HFFc6 (cell line): ENCODE data around the gene PTPN21. TPM values are rescaled to one million over a fixed set of nuclear protein-coding genes. Genes with fewer than 3 reads are reported as not detected.

Source experiments
- DNase-seq: peaks from one replicate; pipeline ENCODE4 v3.0.0-alpha.2; 2018
- H3K27ac Mint-ChIP-seq: 2 replicates; pipeline ENCODE4 v1.8.0; 2020; ENCODE audit warnings: mild to moderate bottlenecking, mixed read lengths
- H3K27me3 Mint-ChIP-seq: 2 replicates; pipeline ENCODE4 v1.8.0; 2021; ENCODE audit warnings: mild to moderate bottlenecking, moderate library complexity, mixed read lengths; ENCODE audit not compliant: insufficient read depth
- H3K36me3 Mint-ChIP-seq: 2 replicates; pipeline ENCODE4 v1.8.0; 2021; ENCODE audit warnings: low read depth, mixed read lengths
- H3K4me1 Mint-ChIP-seq: 2 replicates; pipeline ENCODE4 v1.8.0; 2020; ENCODE audit warnings: low read depth, mixed read lengths
- H3K4me3 Mint-ChIP-seq: 2 replicates; pipeline ENCODE4 v1.8.0; 2020; ENCODE audit warnings: mild to moderate bottlenecking, moderate library complexity, mixed read lengths
- H3K9me3 Mint-ChIP-seq: 2 replicates; pipeline ENCODE4 v1.8.0; 2020; ENCODE audit warnings: mild to moderate bottlenecking, mixed read lengths
- CTCF ChIP-seq: fragments of 200-600 bp; sonication (generic); IDR thresholded peaks from 2 replicates; pipeline ENCODE4 v1.5.0; 2021; ENCODE audit warnings: antibody characterized with exemption, mild to moderate bottlenecking
- total RNA-seq, 6 experiments: library from RNA; stranded (reverse); fragmentation: NEBNext Ultra II Directional; extraction: Animal tissue kit (Norgen Biotek cat#: 25700); gene quantifications; 2 replicates in 1 of 6; 3 replicates in 5 of 6; pipeline ENCODE4 v1.2.3, GENCODE V29; 2021

Gene PTPN21
- total RNA-seq, 6 experiments from 2014 or later, result 22.0 to 25.9 (median 24.9) TPM

DNA sequence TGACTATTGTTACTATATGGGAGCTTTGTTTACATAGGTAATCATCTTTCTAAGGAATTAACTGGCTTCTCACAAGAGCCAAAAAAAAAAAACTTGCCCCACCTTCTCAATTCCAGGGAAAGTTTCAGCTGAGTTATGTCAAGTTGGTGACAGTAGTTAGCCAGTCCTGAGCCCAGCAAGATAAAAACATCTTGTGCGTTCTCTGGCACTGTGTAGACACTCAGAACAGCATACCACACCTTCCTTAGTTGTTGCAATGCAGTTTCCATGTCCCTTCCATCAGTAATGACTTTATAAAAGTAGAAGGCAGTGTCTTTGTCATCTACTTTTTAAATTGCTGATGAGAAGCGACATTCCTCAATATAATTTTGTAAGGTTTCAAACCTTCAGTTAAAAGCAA, 50.2 kb downstream of the PTPN21 start:
- peaks cover 12% of the 10 kb centered on the region for H3K4me1 Mint-ChIP-seq
- no peak overlapping the region for H3K27ac Mint-ChIP-seq
- H3K36me3 Mint-ChIP-seq, result peaks cover 19% of the 10 kb centered on the region; the same call in 1 of the 2 replicates
- no peaks in the 10 kb centered on the region; the same call in 1 of the 2 replicates for H3K27me3 Mint-ChIP-seq
- H3K4me3 Mint-ChIP-seq, result no peak overlapping the region
- no peak for TF ChIP-seq CTCF
- no peaks in the 10 kb centered on the region for H3K9me3 Mint-ChIP-seq
- DNase-seq, result no peak

- peaks cover 25% of the 10 kb centered on the region for H3K36me3 Mint-ChIP-seq
- no peak for TF ChIP-seq CTCF
- H3K4me1 Mint-ChIP-seq, result peaks cover 18% of the 10 kb centered on the region
- no peak overlapping the region for H3K27ac Mint-ChIP-seq
- no peak overlapping the region for H3K4me3 Mint-ChIP-seq
- DNase-seq, result no peak
- H3K27me3 Mint-ChIP-seq, result no peaks in the 10 kb centered on the region
- H3K9me3 Mint-ChIP-seq, result no peaks in the 10 kb centered on the region
These were observed 50.9 kb downstream of the PTPN21 start for GRCh38 chr14:88503754-88504406.

- H3K4me1 Mint-ChIP-seq, result peaks cover 18% of the 10 kb centered on the region
- H3K9me3 Mint-ChIP-seq, result no peaks in the 10 kb centered on the region
- H3K36me3 Mint-ChIP-seq, result peaks cover 25% of the 10 kb centered on the region
- TF ChIP-seq CTCF, result no peak
- no peak overlapping the region for H3K4me3 Mint-ChIP-seq
- no peaks in the 10 kb centered on the region for H3K27me3 Mint-ChIP-seq
- no peak for DNase-seq
- H3K27ac Mint-ChIP-seq, result no peak overlapping the region
These were observed 52.1 kb downstream of the PTPN21 start for GRCh38 chr14:88502740-88503139.

GRCh38 chr14:88500611-88501010, 54.2 kb downstream of the PTPN21 start:
- H3K9me3 Mint-ChIP-seq, result no peaks in the 10 kb centered on the region
- no peak for TF ChIP-seq CTCF
- H3K4me3 Mint-ChIP-seq, result no peak overlapping the region
- DNase-seq, result no peak
- H3K4me1 Mint-ChIP-seq, result peaks cover 24% of the 10 kb centered on the region
- no peaks in the 10 kb centered on the region for H3K27me3 Mint-ChIP-seq
- H3K27ac Mint-ChIP-seq, result no peak overlapping the region
- H3K36me3 Mint-ChIP-seq, result peaks cover 27% of the 10 kb centered on the region

GRCh38 chr14:88499225-88499624, 55.6 kb downstream of the PTPN21 start:
- no peak for TF ChIP-seq CTCF
- H3K27ac Mint-ChIP-seq, result peak overlapping the region; percentile 12; the same call in 1 of the 2 replicates
- peaks cover 25% of the 10 kb centered on the region for H3K4me1 Mint-ChIP-seq
- peaks cover 32% of the 10 kb centered on the region for H3K36me3 Mint-ChIP-seq
- no peak for DNase-seq
- H3K27me3 Mint-ChIP-seq, result no peaks in the 10 kb centered on the region
- no peak overlapping the region for H3K4me3 Mint-ChIP-seq
- H3K9me3 Mint-ChIP-seq, result no peaks in the 10 kb centered on the region
